Stimulated activated CD8-positive, alpha-beta memory T cell treated with anti-CD3 and anti-CD28 coated beads, Interleukin-15, amount 100 ng/mL, for 48 hours (primary cell): Measurements from ENCODE around the gene IL6.

Source experiments
- DNase-seq, 2 donors: peaks; one replicate each; pipeline ENCODE4 v3.0.0-alpha.2; 2020; ENCODE audit warnings: low read depth in 2 of 2

The IL6 gene

DNA sequence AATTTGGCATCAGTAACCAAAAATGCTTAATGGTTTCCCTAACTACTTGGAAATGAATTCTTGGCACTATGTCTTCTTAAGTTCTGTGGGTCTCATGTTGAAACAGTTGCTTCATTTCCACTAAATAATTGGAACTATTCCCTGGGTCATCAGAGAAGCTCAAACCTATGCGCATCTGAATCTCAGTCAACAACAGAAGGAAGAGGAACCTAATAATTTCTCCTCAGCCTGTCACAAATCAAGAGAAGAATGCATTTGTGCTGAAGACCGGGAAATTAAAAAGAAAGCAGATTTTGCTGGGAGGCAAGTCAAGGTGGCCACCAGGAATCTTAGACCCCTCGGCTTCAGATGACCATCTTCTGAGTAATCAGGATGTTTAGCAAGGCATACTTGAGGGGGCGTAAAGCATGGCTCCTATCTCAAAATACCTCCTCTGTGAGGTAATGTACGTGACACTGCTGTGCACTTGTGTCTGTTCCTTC lies 54.3 kb downstream of the IL6 start:
- no peak for DNase-seq
